HG02938 (cell line): ENCODE data around the gene ZNF552.
"Not testable (repeated sequence)": the region's sequence is repeated elsewhere in the genome, so short reads cannot be mapped to it uniquely, and the experiment has no call there.

ENCODE experiments used
- ATAC-seq: cut with Tn5 transposase; IDR thresholded peaks from one replicate; pipeline ENCODE4 v1.9.1; 2021; ENCODE audit warnings: mild to moderate bottlenecking, moderate library complexity; ENCODE audit not compliant: unreplicated experiment

ZNF552 gene

DNA sequence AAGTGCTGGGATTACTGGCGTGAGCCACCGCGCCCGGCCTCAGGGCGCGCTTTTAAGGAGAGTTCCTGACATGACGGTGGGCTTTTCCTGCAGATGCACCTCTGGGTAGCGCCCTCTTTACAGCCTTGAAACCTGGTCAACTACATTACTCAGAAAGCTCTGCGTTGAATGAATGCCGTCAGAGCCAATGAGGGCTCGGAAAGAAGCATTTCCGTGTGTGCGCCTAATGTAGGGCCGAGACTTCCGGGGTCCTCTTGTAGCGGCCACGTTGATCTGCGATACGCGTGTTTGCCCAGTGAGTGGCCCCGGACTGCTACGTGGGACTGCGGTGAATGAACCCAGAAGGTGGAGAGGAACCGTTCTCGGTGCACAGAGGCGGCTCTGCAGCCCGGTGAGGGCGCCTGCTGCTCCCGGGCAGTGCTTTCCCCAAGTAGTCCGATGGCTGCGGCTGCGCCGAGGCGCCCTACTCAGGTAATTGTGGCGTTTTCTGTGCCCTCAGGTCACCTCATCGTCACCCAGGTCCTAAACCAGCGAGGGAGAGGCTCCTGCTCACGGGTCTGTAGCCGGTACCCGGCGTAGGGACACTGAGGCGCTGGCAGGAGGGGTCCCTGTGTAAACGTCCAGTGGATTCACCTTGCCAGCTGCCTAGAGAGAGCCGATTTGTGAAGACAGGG lies 4.9 kb upstream of the ZNF552 start:
- peak; percentile 93 for ATAC-seq

- ATAC-seq = no peak
Measured at GRCh38 chr19:57818378-57818777, 3.7 kb upstream of the ZNF552 start.

GRCh38 chr19:57817976-57818375 lies 3.3 kb upstream of the ZNF552 start:
- no peak for ATAC-seq

- ATAC-seq = no peak
Measured at GRCh38 chr19:57816652-57817051, 1.9 kb upstream of the ZNF552 start.

- no peak for ATAC-seq
Measured at GRCh38 chr19:57815247-57816075, 748 bp upstream of the ZNF552 start.

DNA sequence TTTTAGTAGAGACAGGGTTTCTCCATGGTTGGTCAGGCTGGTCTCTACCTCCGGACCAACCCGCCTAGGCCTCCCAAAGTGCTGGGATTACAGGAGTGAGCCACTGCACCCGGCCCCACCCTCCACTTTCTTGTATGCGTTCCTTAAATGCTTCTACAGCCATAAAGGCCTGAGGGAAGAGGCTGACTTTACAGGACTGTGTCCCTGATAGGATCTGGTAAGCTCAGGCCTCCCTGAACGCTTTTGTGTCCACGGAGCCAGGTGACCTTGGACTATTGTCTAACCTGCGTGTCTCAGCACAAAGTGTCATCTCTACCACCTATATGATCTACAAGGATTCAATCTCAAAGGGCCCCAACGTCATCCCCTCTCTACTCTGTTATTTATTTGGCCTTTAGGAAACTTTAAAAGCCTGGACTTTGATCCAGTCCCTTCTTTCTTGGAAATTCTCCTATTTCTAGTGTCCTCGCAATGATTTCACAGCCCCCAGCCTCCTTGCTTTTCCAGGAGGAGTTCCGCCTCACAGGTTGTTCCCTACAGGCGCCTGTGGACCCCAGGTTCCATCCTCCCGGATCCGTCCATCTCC lies 701 bp downstream of the ZNF552 start:
- ATAC-seq = no peak

- ATAC-seq = not testable (repeated sequence)
Measured at GRCh38 chr19:57812975-57813820, 1.5 kb downstream of the ZNF552 start.

- ATAC-seq = no peak
Measured at GRCh38 chr19:57812226-57812625, 2.5 kb downstream of the ZNF552 start.

DNA sequence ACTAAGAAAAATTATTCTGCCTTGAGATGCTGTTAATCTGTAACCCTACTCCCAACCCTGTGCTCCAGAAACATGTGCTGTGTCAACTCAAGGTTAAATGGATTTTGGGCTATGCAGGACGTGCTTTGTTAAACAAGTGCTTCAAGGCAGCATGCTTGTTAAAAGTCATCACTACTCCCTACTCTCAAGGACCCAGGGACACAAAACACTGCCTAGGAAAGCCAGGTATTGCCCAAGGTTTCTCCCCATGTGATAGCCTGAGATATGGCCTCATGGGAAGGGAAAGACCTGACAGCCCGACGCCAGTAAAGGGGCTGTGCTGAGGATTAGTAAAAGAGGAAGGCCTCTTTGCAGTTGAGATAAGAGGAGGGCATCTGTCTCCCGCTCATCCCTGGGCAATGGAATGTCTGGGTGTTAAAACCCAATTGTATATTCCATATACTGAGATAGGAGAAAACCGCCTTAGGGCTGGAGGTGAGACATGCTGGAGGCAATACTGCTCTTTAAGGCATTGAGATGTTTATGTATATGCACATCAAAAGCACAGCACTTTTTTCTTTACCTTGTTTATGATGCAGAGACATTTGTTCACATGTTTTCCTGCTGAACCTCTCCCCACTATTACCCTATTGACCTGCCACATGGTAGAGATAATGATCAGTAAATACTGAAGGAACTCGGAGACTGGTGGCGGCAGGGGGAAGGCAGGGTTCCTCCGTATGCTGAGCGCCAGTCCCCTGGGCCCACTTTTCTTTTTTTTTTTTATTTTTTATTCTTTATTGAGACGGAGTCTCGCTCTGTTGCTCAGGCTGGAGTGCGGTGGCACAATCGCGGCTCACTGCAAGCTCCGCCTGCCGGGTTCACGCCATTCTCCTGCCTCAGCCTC lies 4.1 kb downstream of the ZNF552 start:
- not testable (repeated sequence) for ATAC-seq

DNA sequence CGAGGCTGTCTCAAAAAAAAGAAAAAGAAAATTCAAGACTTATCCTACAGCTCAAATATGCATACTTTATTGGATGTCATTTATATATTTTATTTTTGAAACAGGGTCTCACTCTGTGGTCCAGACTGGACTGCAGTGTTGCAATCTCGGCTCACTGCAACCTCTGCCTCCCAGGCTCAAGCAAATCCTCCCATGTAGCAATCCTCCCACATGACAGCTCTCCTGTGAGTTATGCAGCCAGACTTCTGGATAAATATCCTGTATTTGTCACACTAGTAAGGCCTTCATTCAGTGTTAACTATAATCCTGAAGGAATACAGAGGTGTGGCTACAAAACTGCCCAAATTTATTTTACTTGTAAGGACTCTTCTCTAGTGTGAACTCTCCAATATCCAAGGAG lies 7.2 kb downstream of the ZNF552 start:
- no peak for ATAC-seq

- ATAC-seq = no peak
Measured at GRCh38 chr19:57803594-57804325, 11.0 kb downstream of the ZNF552 start.

GRCh38 chr19:57803265-57803593 lies 11.5 kb downstream of the ZNF552 start:
- no peak for ATAC-seq

GRCh38 chr19:57802269-57802668 lies 12.4 kb downstream of the ZNF552 start:
- no peak for ATAC-seq

DNA sequence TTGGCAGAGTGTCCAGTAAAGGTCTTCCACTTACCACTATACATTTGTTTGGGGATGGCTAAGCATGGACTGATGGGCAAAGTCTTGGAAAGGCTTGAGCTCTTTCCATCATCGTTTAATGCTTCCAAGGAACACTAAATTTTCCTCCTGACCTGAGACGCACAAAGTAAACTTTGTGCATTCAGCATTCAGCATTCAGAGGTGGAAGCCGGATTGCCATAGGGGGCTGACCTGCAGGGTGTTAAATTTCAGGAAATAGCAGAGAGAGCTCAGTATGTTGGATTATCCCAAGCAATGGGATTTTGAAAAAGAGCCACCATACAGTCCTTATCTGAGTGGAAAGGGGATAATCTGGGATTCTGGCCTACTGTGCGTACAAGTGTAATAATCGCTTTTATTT lies 14.0 kb downstream of the ZNF552 start:
- no peak for ATAC-seq

DNA sequence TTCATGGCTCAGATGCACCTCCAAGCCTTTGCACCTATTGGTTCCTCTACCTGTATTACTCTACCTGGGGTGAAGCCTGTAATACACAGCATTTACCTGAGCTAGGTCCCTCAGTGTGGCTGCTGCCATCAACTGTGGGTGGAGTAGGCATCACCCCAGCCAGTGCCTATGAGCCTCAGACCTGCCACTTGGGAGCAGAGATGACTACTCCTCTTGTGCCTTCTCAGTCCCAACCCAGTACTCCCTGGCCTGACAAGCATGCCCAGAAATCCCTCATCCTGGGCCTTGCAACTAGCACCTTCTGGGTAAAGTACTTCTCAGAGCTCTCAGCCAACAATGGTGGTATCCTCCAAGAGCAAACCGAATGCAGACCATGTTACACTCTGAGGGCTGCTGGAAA lies 18.1 kb downstream of the ZNF552 start:
- ATAC-seq = not testable (repeated sequence)

- ATAC-seq = no peak
Measured at GRCh38 chr19:57789288-57789687, 25.4 kb downstream of the ZNF552 start.

GRCh38 chr19:57788114-57788692 lies 26.5 kb downstream of the ZNF552 start:
- ATAC-seq = no peak

DNA sequence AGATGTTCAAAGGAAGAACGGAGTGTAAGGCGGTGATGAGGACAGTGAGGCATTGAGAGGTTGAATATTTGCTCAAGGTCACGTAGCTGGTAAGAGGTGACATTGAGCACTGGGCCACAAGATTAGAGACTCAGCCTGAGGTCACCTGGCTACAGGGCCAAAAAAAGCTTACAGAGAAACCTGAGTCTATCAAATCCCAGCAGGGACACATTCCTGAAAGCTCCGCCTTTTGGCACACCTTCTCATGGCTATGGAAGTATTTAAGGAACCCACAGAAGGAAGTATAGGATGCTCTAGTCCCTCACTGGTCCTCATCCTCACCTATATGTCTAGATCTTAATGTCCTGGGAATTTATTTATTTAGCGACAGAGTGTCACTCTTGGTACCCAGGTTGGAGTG lies 27.8 kb downstream of the ZNF552 start:
- ATAC-seq = no peak

- ATAC-seq = no peak
Measured at GRCh38 chr19:57786286-57786685, 28.4 kb downstream of the ZNF552 start.
